ENCODE data around the gene ABCD4.

- TF ChIP-seq CTCF (IDR thresholded peaks at IDR 0.05): no peak
- no peak for TF ChIP-seq ZFX (IDR thresholded peaks at IDR 0.05; ENCODE audit: borderline replicate concordance)
Observed at GRCh38 chr14:74249433-74250375, 53.0 kb downstream of the ABCD4 start.
